Esophagus squamous epithelium (tissue), 5 donors: Measurements from ENCODE around the gene CCDC187. TPM values are rescaled to one million over a fixed set of nuclear protein-coding genes. Genes with fewer than 3 reads are reported as not detected.
"Not testable (repeated sequence)": the region's sequence is repeated elsewhere in the genome, so short reads cannot be mapped to it uniquely, and the experiment has no call there.

ENCODE experiments used
- DNase-seq: peaks from one replicate; lab custom pipeline; 2025; lab: John Stamatoyannopoulos, UW
- H3K27ac ChIP-seq, 4 donors: fragments of 200-600 bp; sonication (generic); one replicate each; pipeline ENCODE4 v1.5.1; 2016 to 2019; ENCODE audit warnings: mild to moderate bottlenecking in 1 of 4
- H3K27me3 ChIP-seq, 4 donors: fragments of 200-600 bp; sonication (generic); 1 replicate in 3 of 4; 2 replicates in 1 of 4; pipeline versions ENCODE4 v1.5.1 to v1.6.0; 2017 to 2021; ENCODE audit warnings: antibody characterized with exemption in 1 of 4
- H3K36me3 ChIP-seq, 3 donors: fragments of 200-600 bp; sonication (generic); one replicate each; pipeline ENCODE4 v1.5.1; 2016 to 2019
- H3K4me1 ChIP-seq, 3 donors: fragments of 200-600 bp; sonication (generic); one replicate each; pipeline ENCODE4 v1.5.1; 2017 to 2019
- H3K4me3 ChIP-seq, 4 donors: fragments of 200-600 bp; sonication (generic); 1 replicate in 3 of 4; 2 replicates in 1 of 4; pipeline ENCODE4 v1.5.1; 2016 to 2019; ENCODE audit warnings: mild to moderate bottlenecking in 2 of 4, moderate library complexity in 1 of 4
- H3K9me3 ChIP-seq, 3 donors: fragments of 200-600 bp; sonication (generic); one replicate each; pipeline ENCODE4 v1.5.1; 2016 to 2019
- POLR2A ChIP-seq, 4 donors: fragments of 450-650 bp; IDR thresholded peaks; one replicate each; pipeline ENCODE4 v1.6.1; 2017; ENCODE audit warnings: antibody characterized with exemption in 4 of 4, mild to moderate bottlenecking in 4 of 4, moderate library complexity in 3 of 4
- WGBS, 2 donors: methylation state at CpG; one replicate each; pipeline ENCODE4 v1.1.5; 2018; 5-methylcytosine and 5-hydroxymethylcytosine counted together
- intact Hi-C: fragments of 100-400 bp; cut with DNase I; formaldehyde crosslinking; loops from one replicate; pipeline ENCODE4 v1.15.0; 2022
- total RNA-seq, 4 donors: library from RNA; depleted of rRNA; stranded (reverse); fragments of >200 nt; gene quantifications; one replicate each; pipeline ENCODE4 v1.1.0, GENCODE V29; 2016
- TF ChIP-seq, protein P1 (sequence below), 6 experiments: fragments of 450-650 bp in 4 of 6; fragments of 200-600 bp in 2 of 6; sonication (generic) in 2 of 6; IDR thresholded peaks; one replicate each; pipeline ENCODE4 v1.5.1; 2016 to 2019; ENCODE audit warnings: antibody characterized with exemption in 6 of 6, mild to moderate bottlenecking in 4 of 6, moderate library complexity in 4 of 6
- donor health status: DM: yes; HTN: yes; CAD: no.

Gene CCDC187
- total RNA-seq, 4 donors from 2014 or later, result not detected

GRCh38 chr9:136268735-136269134 is 35.2 kb downstream of the CCDC187 start:
- 62 to 64% methylated on average over 5 to 6 of the region's 6 CpGs for WGBS, 2 donors
- Histone ChIP-seq H3K4me1 (peaks cover 6 to 18% (median 7%) of the 10 kb centered on the region in 3 donors), H3K27ac (no peak overlapping the region), H3K27me3 (peaks cover 0 to 35% (median 0%) of the 10 kb centered on the region in 4 donors), H3K4me3 (no peak overlapping the region), H3K9me3 (no peaks in the 10 kb centered on the region), H3K36me3 (no peaks in the 10 kb centered on the region)
- DNase-seq, result no peak
- TF ChIP-seq, protein P1, sequence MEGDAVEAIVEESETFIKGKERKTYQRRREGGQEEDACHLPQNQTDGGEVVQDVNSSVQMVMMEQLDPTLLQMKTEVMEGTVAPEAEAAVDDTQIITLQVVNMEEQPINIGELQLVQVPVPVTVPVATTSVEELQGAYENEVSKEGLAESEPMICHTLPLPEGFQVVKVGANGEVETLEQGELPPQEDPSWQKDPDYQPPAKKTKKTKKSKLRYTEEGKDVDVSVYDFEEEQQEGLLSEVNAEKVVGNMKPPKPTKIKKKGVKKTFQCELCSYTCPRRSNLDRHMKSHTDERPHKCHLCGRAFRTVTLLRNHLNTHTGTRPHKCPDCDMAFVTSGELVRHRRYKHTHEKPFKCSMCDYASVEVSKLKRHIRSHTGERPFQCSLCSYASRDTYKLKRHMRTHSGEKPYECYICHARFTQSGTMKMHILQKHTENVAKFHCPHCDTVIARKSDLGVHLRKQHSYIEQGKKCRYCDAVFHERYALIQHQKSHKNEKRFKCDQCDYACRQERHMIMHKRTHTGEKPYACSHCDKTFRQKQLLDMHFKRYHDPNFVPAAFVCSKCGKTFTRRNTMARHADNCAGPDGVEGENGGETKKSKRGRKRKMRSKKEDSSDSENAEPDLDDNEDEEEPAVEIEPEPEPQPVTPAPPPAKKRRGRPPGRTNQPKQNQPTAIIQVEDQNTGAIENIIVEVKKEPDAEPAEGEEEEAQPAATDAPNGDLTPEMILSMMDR (IDR thresholded peaks at IDR 0.05), result no peak
- no peak for TF ChIP-seq POLR2A (IDR thresholded peaks at IDR 0.05)
- intact Hi-C loops, result no loop called here

- intact Hi-C loops, result no loop called here
- peaks cover 6 to 18% (median 7%) of the 10 kb centered on the region in 3 donors for H3K4me1 ChIP-seq
- no peaks in the 10 kb centered on the region for H3K9me3 ChIP-seq
- no peaks in the 10 kb centered on the region for H3K36me3 ChIP-seq
- no peak overlapping the region for H3K4me3 ChIP-seq
- no peak for DNase-seq
- TF ChIP-seq, protein P1 (IDR thresholded peaks at IDR 0.05), result no peak
- no peak for TF ChIP-seq POLR2A (IDR thresholded peaks at IDR 0.05)
- WGBS, 2 donors, result 55 to 62% methylated on average over 6 of the region's 6 CpGs
- no peak overlapping the region for H3K27ac ChIP-seq
- H3K27me3 ChIP-seq, result peaks cover 0 to 37% (median 0%) of the 10 kb centered on the region in 4 donors
Observed at GRCh38 chr9:136268318-136268717, 35.6 kb downstream of the CCDC187 start.

DNA sequence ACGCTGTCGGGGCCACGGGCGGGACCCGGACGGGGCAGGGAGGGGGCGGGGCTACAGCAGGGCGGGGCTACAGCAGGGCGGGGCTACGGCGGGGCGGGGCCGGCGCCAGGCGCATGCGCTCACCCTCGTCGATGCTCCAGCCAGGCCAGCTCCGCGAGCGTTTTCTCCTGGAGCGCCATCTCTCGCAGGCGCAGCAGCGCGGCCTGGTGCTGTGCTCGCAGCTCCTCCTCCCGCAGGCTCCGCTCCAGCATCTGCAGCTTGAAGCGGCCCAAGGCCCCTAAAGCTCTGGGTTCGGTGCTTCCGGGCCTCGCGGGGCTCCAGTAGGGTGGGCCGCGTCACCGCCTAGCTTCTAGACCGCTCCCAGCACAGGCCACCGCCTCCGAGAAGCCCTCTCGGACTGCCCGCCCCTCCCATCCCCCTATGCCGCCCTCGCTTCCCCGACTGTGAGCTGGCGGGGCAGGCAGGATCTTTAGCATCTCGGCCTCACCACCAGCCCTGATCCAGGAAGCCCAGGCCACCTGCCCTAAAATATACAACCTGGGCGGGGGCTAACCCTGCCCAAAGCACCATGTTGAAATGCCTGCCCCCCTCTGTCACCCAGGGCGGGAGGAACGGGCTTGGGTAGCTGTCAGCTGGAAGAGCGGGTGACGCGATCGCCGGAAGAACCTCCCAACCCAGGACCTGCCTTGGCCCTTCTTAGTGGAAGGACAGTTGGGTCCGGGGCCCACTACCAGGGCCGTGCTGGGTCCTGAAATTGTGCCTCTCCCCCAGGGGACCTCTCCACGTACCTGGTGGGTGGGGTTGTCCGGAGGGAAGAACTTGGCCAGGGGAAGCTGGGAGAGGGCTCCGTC is 36.4 kb downstream of the CCDC187 start:
- intact Hi-C loops, result no loop called here
- TF ChIP-seq POLR2A (IDR thresholded peaks at IDR 0.05), result peak in 1 of 4 donors; percentile 49
- TF ChIP-seq, protein P1 (IDR thresholded peaks at IDR 0.05), result peak in 3 of 6 experiments; percentile 12 to 28 (median 13)
- Histone ChIP-seq H3K27ac (peak overlapping the region; percentile 6 to 63 (median 52)), H3K9me3 (no peaks in the 10 kb centered on the region), H3K27me3 (peaks cover 0 to 38% (median 0%) of the 10 kb centered on the region in 4 donors), H3K4me3 (peak overlapping the region; percentile 5 to 62 (median 43)), H3K36me3 (no peaks in the 10 kb centered on the region), H3K4me1 (peaks cover 6 to 18% (median 7%) of the 10 kb centered on the region in 3 donors)
- WGBS, 2 donors, result 0 to 29% methylated on average over 1 to 9 of the region's 60 CpGs
- DNase-seq, result peak; percentile 26

GRCh38 chr9:136266641-136267040 is 37.3 kb downstream of the CCDC187 start:
- 87 to 88% methylated on average over 16 to 18 of the region's 18 CpGs for WGBS, 2 donors
- DNase-seq, H3K9me3 ChIP-seq, H3K36me3 ChIP-seq, intact Hi-C loops: not testable (repeated sequence)
- H3K27ac ChIP-seq, result peak overlapping the region in 2 of 4 donors; percentile 6 to 59
- peaks cover 6 to 18% (median 7%) of the 10 kb centered on the region in 3 donors for H3K4me1 ChIP-seq
- H3K4me3 ChIP-seq, result peak overlapping the region in 3 of 4 donors; percentile 41 to 62 (median 45)
- H3K27me3 ChIP-seq, result peaks cover 0 to 41% (median 0%) of the 10 kb centered on the region in 4 donors

- Histone ChIP-seq H3K4me3 (no peak overlapping the region), H3K36me3 (no peaks in the 10 kb centered on the region), H3K27me3 (peaks cover 0 to 46% (median 0%) of the 10 kb centered on the region in 4 donors), H3K9me3 (no peaks in the 10 kb centered on the region), H3K27ac (no peak overlapping the region), H3K4me1 (peaks cover 6 to 18% (median 7%) of the 10 kb centered on the region in 3 donors)
- 85% methylated on average over 7 to 8 of the region's 17 CpGs for WGBS, 2 donors
- TF ChIP-seq POLR2A (IDR thresholded peaks at IDR 0.05), result no peak
- TF ChIP-seq, protein P1 (IDR thresholded peaks at IDR 0.05), result no peak
- no peak for DNase-seq
- intact Hi-C loops, result no loop called here
Observed at GRCh38 chr9:136265561-136266355, 38.1 kb downstream of the CCDC187 start.
